ENCODE data around the gene MBNL1.

DNA sequence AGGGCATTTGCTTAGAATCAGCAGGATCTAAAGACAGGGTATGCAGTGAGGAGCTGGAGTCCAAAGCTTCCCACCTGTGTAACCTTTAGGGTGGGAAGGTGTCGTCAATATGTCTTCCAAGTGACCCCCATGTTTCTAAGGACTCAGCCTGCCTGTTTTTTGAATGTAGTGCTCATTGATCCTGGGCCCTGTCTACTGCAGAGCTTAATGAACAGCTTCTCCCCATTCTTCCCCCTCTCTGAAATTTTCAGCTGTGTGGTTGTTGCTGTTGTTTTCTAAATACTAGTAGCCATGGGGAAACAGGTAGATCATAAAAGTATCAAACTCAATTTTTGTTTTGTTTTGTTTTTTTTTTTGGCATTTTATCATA is 39.7 kb downstream of the MBNL1 start:
- no peak for TF ChIP-seq CTCF (conservative IDR thresholded peaks at IDR 0.05; ENCODE audit: low read depth, low read length)
- TF ChIP-seq EZH2 (IDR thresholded peaks at IDR 0.05; ENCODE audit: borderline replicate concordance, low read depth, low read length, poor library complexity, severe bottlenecking) = no peak
